T-cell (primary cell): ENCODE measurements around the gene CD6. TPM values are rescaled to one million over a fixed set of nuclear protein-coding genes. Genes with fewer than 3 reads are reported as not detected.

Source experiments
- ATAC-seq, 4 experiments: fragments of 200-7000 bp in 3 of 4; fragments of 150-1000 bp in 1 of 4; cut with Tn5 transposase; replicated peaks in 1 of 4; 1 replicate in 3 of 4; 2 replicates in 1 of 4; pipeline ENCODE4 v1.10.0; 2021; ENCODE audit warnings: moderate library complexity in 3 of 4, mild to moderate bottlenecking in 2 of 4, moderate number of reproducible peaks in 1 of 4
- CTCF ChIA-PET, 2 donors: fragments of 300-600 bp; sonication (Branson Sonifier 250); formaldehyde crosslinking; loops; one replicate each; lab custom pipeline; 2022; ENCODE audit warnings: antibody characterized with exemption in 2 of 2; lab: Charles Lee
- POLR2A ChIA-PET, 2 donors: fragments of 300-600 bp; sonication (Branson Sonifier 250); formaldehyde crosslinking; loops; one replicate each; lab custom pipeline; 2022; ENCODE audit warnings: antibody characterized with exemption in 2 of 2; lab: Charles Lee
- DNase-seq, 35 experiments: peaks; one replicate each; pipeline versions ENCODE4 v3.0.0 to v3.0.0-alpha.2; 2013 to 2023
- H3K27ac ChIP-seq: one replicate; pipeline ENCODE4 v1.5.1; 2013; ENCODE audit warnings: low read length
- H3K27me3 ChIP-seq, 2 experiments: replicated peaks in 1 of 2; 1 replicate in 1 of 2; 2 replicates in 1 of 2; pipeline versions ENCODE4 v1.6.1 to v1.7.0; 2013; ENCODE audit warnings: low read length in 1 of 2, mixed read lengths in 1 of 2; ENCODE audit not compliant: control insufficient read depth in 2 of 2, insufficient read depth in 2 of 2; ENCODE audit errors: extremely low read depth in 1 of 2
- H3K36me3 ChIP-seq, 2 donors: 1 replicate in 1 of 2; 2 replicates in 1 of 2; pipeline versions ENCODE4 v1.6.1 to v1.7.0; 2013; ENCODE audit warnings: low read length in 1 of 2; ENCODE audit not compliant: control insufficient read depth in 2 of 2, insufficient read depth in 1 of 2; ENCODE audit errors: extremely low read depth in 1 of 2
- H3K4me1 ChIP-seq, 2 experiments: 1 replicate in 1 of 2; 2 replicates in 1 of 2; pipeline versions ENCODE4 v1.6.1 to v1.7.0; 2013; ENCODE audit warnings: low read length in 2 of 2, mixed read lengths in 1 of 2; ENCODE audit not compliant: insufficient read depth in 2 of 2, control insufficient read depth in 1 of 2; ENCODE audit errors: extremely low read depth in 1 of 2
- H3K4me3 ChIP-seq, 2 donors: 1 replicate in 1 of 2; 2 replicates in 1 of 2; pipeline versions ENCODE4 v1.5.1 to v1.7.0; 2013; ENCODE audit warnings: mild to moderate bottlenecking in 2 of 2, low read length in 1 of 2, moderate library complexity in 1 of 2; ENCODE audit not compliant: control insufficient read depth in 1 of 2; ENCODE audit errors: extremely low read depth in 1 of 2
- H3K9me3 ChIP-seq: 2 replicates; pipeline ENCODE4 v1.7.0; 2013
- H3K27ac Mint-ChIP-seq, 2 donors: one replicate each; pipeline ENCODE4 v1.8.0; 2020 to 2021; ENCODE audit warnings: mild to moderate bottlenecking in 2 of 2, mixed read lengths in 2 of 2
- H3K27me3 Mint-ChIP-seq, 2 donors: one replicate each; pipeline ENCODE4 v1.8.0; 2021 to 2022; ENCODE audit warnings: mixed read lengths in 2 of 2
- H3K36me3 Mint-ChIP-seq: one replicate; pipeline ENCODE4 v1.8.0; 2021; ENCODE audit warnings: mixed read lengths
- H3K4me1 Mint-ChIP-seq, 3 donors: one replicate each; pipeline ENCODE4 v1.8.0; 2020 to 2022; ENCODE audit warnings: mixed read lengths in 3 of 3, mild to moderate bottlenecking in 1 of 3
- H3K4me3 Mint-ChIP-seq, 3 donors: one replicate each; pipeline ENCODE4 v1.8.0; 2020 to 2022; ENCODE audit warnings: mild to moderate bottlenecking in 3 of 3, mixed read lengths in 3 of 3, moderate library complexity in 3 of 3
- H3K9me3 Mint-ChIP-seq, 3 donors: one replicate each; pipeline ENCODE4 v1.8.0; 2020 to 2022; ENCODE audit warnings: mixed read lengths in 3 of 3
- WGBS: methylation state at CpG from one replicate; pipeline ENCODE4 v1.1.5; 2013; ENCODE audit warnings: missing lambda C conversion rate; ENCODE audit not compliant: insufficient coverage; 5-methylcytosine and 5-hydroxymethylcytosine counted together
- total RNA-seq, 35 experiments: library from RNA in 6 of 35; stranded (reverse) in 6 of 35; fragments of 120-200 nt in 1 of 35; gene quantifications; one replicate each; pipeline versions ENCODE4 v1.2.1 to v1.2.4 and lab custom pipeline; 2013 to 2026

Gene CD6
- total RNA-seq, 5 donors from 2014 or later (not counting 1 experiment from before 2014, with no cell fraction given), result 413 to 594 (median 495) TPM

- no peak overlapping the region for H3K4me3 ChIP-seq
- H3K27ac Mint-ChIP-seq, result peak overlapping the region; percentile 89 to 91
- 33% methylated on average over 19 of the region's 19 CpGs for WGBS
- peaks cover 29 to 85% of the 10 kb centered on the region in 2 experiments for H3K4me1 ChIP-seq
- H3K4me3 Mint-ChIP-seq, result peak overlapping the region; percentile 66 to 69 (median 69)
- no peaks in the 10 kb centered on the region for H3K36me3 Mint-ChIP-seq
- H3K4me1 Mint-ChIP-seq, result peaks cover 82 to 91% (median 88%) of the 10 kb centered on the region in 3 donors
- H3K27ac ChIP-seq, result peak overlapping the region; percentile 65
- ATAC-seq (peak in 2 of 4 experiments; percentile 30 to 33), DNase-seq (peak in 8 of 35 experiments; percentile 21 to 56 (median 30))
- H3K9me3 Mint-ChIP-seq, result no peaks in the 10 kb centered on the region
- ChIA-PET POLR2A (interaction anchor here (0.5 to 1.1 kb wide), 4 partner anchors 26 to 43 kb away, joined by 3 to 5 read pairs (median 4); no protein-coding TSS in a partner anchor), CTCF (interaction anchor here (0.6 to 1.4 kb wide), 3 partner anchors 24 to 245 kb away, joined by 3 to 4 read pairs (median 3); no protein-coding TSS in a partner anchor)
- no peaks in the 10 kb centered on the region for H3K27me3 Mint-ChIP-seq
- H3K36me3 ChIP-seq, result no peaks in the 10 kb centered on the region
- no peaks in the 10 kb centered on the region for H3K27me3 ChIP-seq
- no peaks in the 10 kb centered on the region for H3K9me3 ChIP-seq
Measured at GRCh38 chr11:61065955-61066638, 94.6 kb downstream of the CD6 start.

- WGBS, result 95% methylated on average over 4 of the region's 8 CpGs
- ChIA-PET CTCF (interaction anchor here in 1 of 2 donors (0.6 to 1.4 kb wide), 2 partner anchors 25 to 88 kb away, joined by 3 to 4 read pairs; no protein-coding TSS in a partner anchor), POLR2A (interaction anchor here in 1 of 2 donors (0.5 kb wide), 1 partner anchor 38 kb away, joined by 4 read pairs; no protein-coding TSS in a partner anchor)
- Histone ChIP-seq H3K36me3 (no peaks in the 10 kb centered on the region), H3K9me3 (no peaks in the 10 kb centered on the region), H3K27ac (no peak overlapping the region), H3K4me1 (peaks cover 31 to 85% of the 10 kb centered on the region in 2 experiments), H3K4me3 (no peak overlapping the region), H3K27me3 (no peaks in the 10 kb centered on the region)
- H3K9me3 Mint-ChIP-seq, result no peaks in the 10 kb centered on the region
- peak overlapping the region in 1 of 3 donors; percentile 66 for H3K4me3 Mint-ChIP-seq
- H3K27me3 Mint-ChIP-seq, result no peaks in the 10 kb centered on the region
- H3K27ac Mint-ChIP-seq, result peak overlapping the region; percentile 89 to 91
- DNase-seq, result peak in 1 of 35 experiments; percentile 3
- peaks cover 83 to 91% (median 88%) of the 10 kb centered on the region in 3 donors for H3K4me1 Mint-ChIP-seq
- H3K36me3 Mint-ChIP-seq, result no peaks in the 10 kb centered on the region
- no peak for ATAC-seq
Measured at GRCh38 chr11:61066645-61067044, 95.2 kb downstream of the CD6 start.

- Mint-ChIP-seq H3K27me3 (no peaks in the 10 kb centered on the region), H3K9me3 (no peaks in the 10 kb centered on the region), H3K27ac (peak overlapping the region; percentile 95 to 96), H3K4me3 (no peak overlapping the region), H3K4me1 (peaks cover 84 to 90% (median 89%) of the 10 kb centered on the region in 3 donors), H3K36me3 (no peaks in the 10 kb centered on the region)
- no peak overlapping the region for H3K27ac ChIP-seq
- H3K9me3 ChIP-seq, result no peaks in the 10 kb centered on the region
- H3K36me3 ChIP-seq, result peaks cover 0 to 2% of the 10 kb centered on the region in 2 donors
- DNase-seq (peak in 1 of 35 experiments; percentile 3), ATAC-seq (no peak)
- no peak overlapping the region for H3K4me3 ChIP-seq
- POLR2A ChIA-PET, result interaction anchor here in 1 of 2 donors (0.6 kb wide), 1 partner anchor 26 kb away, joined by 3 read pairs; no protein-coding TSS in a partner anchor
- WGBS, result 94% methylated on average over 5 of the region's 14 CpGs
- peaks cover 43 to 91% of the 10 kb centered on the region in 2 experiments for H3K4me1 ChIP-seq
- H3K27me3 ChIP-seq, result no peaks in the 10 kb centered on the region
- CTCF ChIA-PET, result interaction anchor here in 1 of 2 donors (0.6 kb wide), 1 partner anchor 43 kb away, joined by 4 read pairs; no protein-coding TSS in a partner anchor
Measured at GRCh38 chr11:61067782-61068446, 96.4 kb downstream of the CD6 start.

- peaks cover 81 to 86% (median 84%) of the 10 kb centered on the region in 3 donors for H3K4me1 Mint-ChIP-seq
- no peak overlapping the region for H3K4me3 ChIP-seq
- ChIA-PET CTCF (no interaction called here), POLR2A (no interaction called here)
- peak overlapping the region in 1 of 3 donors; percentile 72 for H3K4me3 Mint-ChIP-seq
- no peaks in the 10 kb centered on the region for H3K27me3 Mint-ChIP-seq
- H3K27ac Mint-ChIP-seq, result peak overlapping the region; percentile 95 to 96
- no peak for ATAC-seq
- H3K27me3 ChIP-seq, result no peaks in the 10 kb centered on the region
- peaks cover 0 to 4% of the 10 kb centered on the region in 2 donors for H3K36me3 ChIP-seq
- WGBS, result 94% methylated on average over 6 of the region's 9 CpGs
- no peaks in the 10 kb centered on the region for H3K9me3 Mint-ChIP-seq
- H3K9me3 ChIP-seq, result no peaks in the 10 kb centered on the region
- H3K4me1 ChIP-seq, result peaks cover 44 to 89% of the 10 kb centered on the region in 2 experiments
- H3K27ac ChIP-seq, result no peak overlapping the region
- H3K36me3 Mint-ChIP-seq, result no peaks in the 10 kb centered on the region
- peak in 1 of 35 experiments; percentile 4 for DNase-seq
Measured at GRCh38 chr11:61068581-61068980, 97.1 kb downstream of the CD6 start.

- Mint-ChIP-seq H3K4me1 (peaks cover 83 to 89% (median 88%) of the 10 kb centered on the region in 3 donors), H3K9me3 (no peaks in the 10 kb centered on the region), H3K36me3 (no peaks in the 10 kb centered on the region), H3K4me3 (peak overlapping the region in 1 of 3 donors; percentile 72), H3K27me3 (no peaks in the 10 kb centered on the region), H3K27ac (peak overlapping the region; percentile 95 to 96)
- ChIA-PET CTCF (interaction anchor here in 1 of 2 donors (1.0 kb wide), 1 partner anchor 11 kb away, joined by 4 read pairs; no protein-coding TSS in a partner anchor), POLR2A (interaction anchor here in 1 of 2 donors (0.7 kb wide), 1 partner anchor 8 kb away, joined by 3 read pairs; no protein-coding TSS in a partner anchor)
- no peak for DNase-seq
- ATAC-seq, result no peak
- H3K27ac ChIP-seq, result peak overlapping the region; percentile 47
- H3K27me3 ChIP-seq, result no peaks in the 10 kb centered on the region
- 89% methylated on average over 1 of the region's 4 CpGs for WGBS
- no peaks in the 10 kb centered on the region for H3K9me3 ChIP-seq
- H3K36me3 ChIP-seq, result peaks cover 0 to 4% of the 10 kb centered on the region in 2 donors
- H3K4me3 ChIP-seq, result no peak overlapping the region
- H3K4me1 ChIP-seq, result peaks cover 44 to 86% of the 10 kb centered on the region in 2 experiments
Measured at GRCh38 chr11:61069427-61069826, 97.9 kb downstream of the CD6 start.
